HCT116 (cell line): ENCODE data around the gene CREB3. TPM values are rescaled to one million over a fixed set of nuclear protein-coding genes. Genes with fewer than 3 reads are reported as not detected.

ENCODE experiments used
- ATAC-seq: fragments of 200-7000 bp; cut with Tn5 transposase; 2 replicates; pipeline ENCODE4 v1.9.1; 2020; ENCODE audit warnings: mild to moderate bottlenecking, moderate library complexity
- BruUV-seq: library from RNA; stranded (reverse); fragments of 400-500 nt; replicated peaks from 2 replicates; lab custom pipeline; 2021; lab: Mats Ljungman, UMichigan
- CTCF ChIA-PET: fragments of 300-600 bp; sonication (Branson Sonifier 250); formaldehyde crosslinking; loops from one replicate; lab custom pipeline; 2021; ENCODE audit warnings: antibody characterized with exemption; lab: Charles Lee
- POLR2A ChIA-PET: fragments of 300-600, 350-600 bp; sonication (Branson Sonifier 250); formaldehyde crosslinking; loops from one replicate; lab custom pipeline; 2021; ENCODE audit warnings: antibody characterized with exemption; lab: Charles Lee
- RAD21 ChIA-PET, 2 experiments: fragments of 300-600 bp; sonication (Branson Sonifier 250); formaldehyde crosslinking; loops; one replicate each; lab custom pipeline; 2023; ENCODE audit warnings: low total read pairs in 2 of 2; ENCODE audit not compliant: uncharacterized antibody in 2 of 2, unreplicated experiment in 2 of 2, low non-redundant PET in 1 of 2; lab: Charles Lee
- DNase-seq: peaks from one replicate; pipeline ENCODE4 v3.0.0-alpha.2; 2010; ENCODE audit warnings: low read depth, low spot score
- H2AFZ ChIP-seq: fragments of 200-600 bp; shearing (Covaris generic), sonication (generic); 2 replicates; pipeline ENCODE4 v1.6.1; 2017; ENCODE audit warnings: low read depth, mixed run types, mixed read lengths, antibody characterized with exemption, low read length; ENCODE audit not compliant: poor library complexity, severe bottlenecking
- H3K27ac ChIP-seq: 2 replicates; pipeline ENCODE4 v1.5.1; 2012; ENCODE audit warnings: low read depth, low read length
- H3K27me3 ChIP-seq: fragments of 200-600 bp; sonication (generic); 2 replicates; pipeline ENCODE4 v1.6.1; 2016; ENCODE audit warnings: mixed run types, low read length, mixed read lengths; ENCODE audit not compliant: insufficient read depth
- H3K36me3 ChIP-seq, 2 experiments: fragments of 200-500 bp in 1 of 2; fragments of 200-600 bp in 1 of 2; sonication (Bioruptor generic) in 1 of 2; sonication (generic) in 1 of 2; 2 replicates each; pipeline versions ENCODE4 v1.5.1 to v1.6.1; 2014 to 2016; ENCODE audit warnings: low read length in 2 of 2, inconsistent platforms in 1 of 2, mixed read lengths in 1 of 2, mixed run types in 1 of 2; ENCODE audit not compliant: insufficient read depth in 2 of 2, control insufficient read depth in 1 of 2
- H3K4me1 ChIP-seq, 2 experiments: fragments of 200-600 bp in 1 of 2; sonication (generic) in 1 of 2; 2 replicates each; pipeline versions ENCODE4 v1.5.1 to v1.6.1; 2012 to 2017; ENCODE audit warnings: low read length in 2 of 2, inconsistent platforms in 1 of 2, mild to moderate bottlenecking in 1 of 2, mixed read lengths in 1 of 2, mixed run types in 1 of 2, moderate library complexity in 1 of 2; ENCODE audit not compliant: insufficient read depth in 2 of 2, control insufficient read depth in 1 of 2
- H3K4me2 ChIP-seq: fragments of 200-600 bp; sonication (generic); 2 replicates; pipeline ENCODE4 v1.6.1; 2017; ENCODE audit warnings: mixed run types, low read length, mixed read lengths
- H3K4me3 ChIP-seq, 2 experiments: fragments of 200-600 bp in 1 of 2; sonication (generic) in 1 of 2; replicated peaks in 1 of 2; 2 replicates each; pipeline ENCODE4 v1.5.1; 2011 to 2016; ENCODE audit warnings: low read length in 2 of 2, control low read depth in 1 of 2, low read depth in 1 of 2, mild to moderate bottlenecking in 1 of 2, mixed read lengths in 1 of 2, mixed run types in 1 of 2
- H3K79me2 ChIP-seq: fragments of 200-600 bp; sonication (generic); 2 replicates; pipeline ENCODE4 v1.6.1; 2017; ENCODE audit warnings: mild to moderate bottlenecking, mixed run types, low read length, moderate library complexity, mixed read lengths; ENCODE audit not compliant: insufficient read depth
- H3K9ac ChIP-seq: fragments of 200-600 bp; sonication (generic); 2 replicates; pipeline ENCODE4 v1.6.1; 2016; ENCODE audit warnings: low read length, mixed read lengths
- H3K9me2 ChIP-seq: fragments of 200-600 bp; sonication (generic), shearing (Covaris generic); 2 replicates; pipeline ENCODE4 v1.6.1; 2017; ENCODE audit warnings: mixed run types, mild to moderate bottlenecking, moderate library complexity; ENCODE audit not compliant: insufficient read depth
- H3K9me3 ChIP-seq, 2 experiments: fragments of 200-500 bp in 1 of 2; fragments of 200-600 bp in 1 of 2; sonication (Bioruptor generic) in 1 of 2; sonication (generic) in 1 of 2; 2 replicates each; pipeline ENCODE4 v1.6.1; 2014 to 2017; ENCODE audit warnings: low read length in 2 of 2, mixed read lengths in 2 of 2, inconsistent platforms in 1 of 2, low read depth in 1 of 2, mild to moderate bottlenecking in 1 of 2, mixed run types in 1 of 2, moderate library complexity in 1 of 2; ENCODE audit not compliant: control insufficient read depth in 1 of 2, insufficient read depth in 1 of 2
- H4K20me1 ChIP-seq: fragments of 200-600 bp; sonication (generic), shearing (Covaris generic); 2 replicates; pipeline ENCODE4 v1.6.1; 2017; ENCODE audit warnings: mixed run types, mild to moderate bottlenecking, moderate library complexity; ENCODE audit not compliant: insufficient read depth
- ATF3 ChIP-seq: IDR thresholded peaks from 2 replicates; pipeline ENCODE4 v1.6.1; 2012
- EGR1 ChIP-seq: IDR thresholded peaks from 2 replicates; pipeline ENCODE4 v1.6.1; 2012; ENCODE audit warnings: low read depth
- EZH2 ChIP-seq: fragments of 200-600 bp; sonication (generic); IDR thresholded peaks from 2 replicates; pipeline ENCODE4 v1.6.1; 2017; ENCODE audit warnings: antibody characterized with exemption, mixed run types
- EZH2phosphoT487 ChIP-seq: fragments of 200-600 bp; IDR thresholded peaks from 2 replicates; pipeline ENCODE4 v1.6.1; 2018; ENCODE audit warnings: antibody characterized with exemption, borderline replicate concordance
- POLR2AphosphoS5 ChIP-seq: IDR thresholded peaks from 2 replicates; pipeline ENCODE4 v1.6.1; 2011; ENCODE audit warnings: mild to moderate bottlenecking, low read depth, low read length, moderate library complexity
- RAD21 ChIP-seq: IDR thresholded peaks from 2 replicates; pipeline ENCODE4 v1.6.1; 2012; ENCODE audit warnings: low read depth, mild to moderate bottlenecking
- SIN3A ChIP-seq: IDR thresholded peaks from 2 replicates; pipeline ENCODE4 v1.6.1; 2012; ENCODE audit warnings: low read depth
- ZFX ChIP-seq: fragments of 450-650 bp; IDR thresholded peaks from 2 replicates; pipeline ENCODE4 v1.6.1; 2017
- intact Hi-C: fragments of 100-400 bp; cut with micrococcal nuclease; formaldehyde crosslinking; loops from 2 replicates; pipeline ENCODE4 v1.10.0; 2022
- microRNA-seq: library from miRNA; unstranded; fragments of <30 nt; microRNA quantifications from one replicate; pipeline ENCODE4, GENCODE V29; 2016; ENCODE audit warnings: borderline number of aligned reads
- total RNA-seq: library from RNA; stranded (reverse); gene quantifications from one replicate; pipeline ENCODE4 v1.2.1, GENCODE V29; 2021; ENCODE audit not compliant: unreplicated experiment
- TF ChIP-seq, protein P1 (sequence below): IDR thresholded peaks from 2 replicates; pipeline ENCODE4 v1.6.1; 2012; ENCODE audit warnings: low read depth

The CREB3 gene
- total RNA-seq, 1 experiment from 2014 or later, result 22.3 TPM

- no peaks in the 10 kb centered on the region for H4K20me1 ChIP-seq
- no peaks in the 10 kb centered on the region for H3K27me3 ChIP-seq
- H3K79me2 ChIP-seq, result no peaks in the 10 kb centered on the region
- no peak overlapping the region for H3K4me3 ChIP-seq
- H3K4me1 ChIP-seq, result no peaks in the 10 kb centered on the region
- BruUV-seq, result no TSS peak
- CTCF ChIA-PET, result no interaction called here
- RAD21 ChIA-PET, result no interaction called here
- intact Hi-C loops, result no loop called here
- H2AFZ ChIP-seq, result no peak overlapping the region
- no peak overlapping the region for H3K4me2 ChIP-seq
- H3K36me3 ChIP-seq, result no peaks in the 10 kb centered on the region
- TF ChIP-seq RAD21 (no peak), EGR1 (0 out of 2 replicates have a peak, but pooled peaks have one; percentile 13), EZH2 (no peak), POLR2AphosphoS5 (no peak), ATF3 (no peak), SIN3A (no peak), EZH2phosphoT487 (no peak), ZFX (no peak)
- TF ChIP-seq, protein P1, sequence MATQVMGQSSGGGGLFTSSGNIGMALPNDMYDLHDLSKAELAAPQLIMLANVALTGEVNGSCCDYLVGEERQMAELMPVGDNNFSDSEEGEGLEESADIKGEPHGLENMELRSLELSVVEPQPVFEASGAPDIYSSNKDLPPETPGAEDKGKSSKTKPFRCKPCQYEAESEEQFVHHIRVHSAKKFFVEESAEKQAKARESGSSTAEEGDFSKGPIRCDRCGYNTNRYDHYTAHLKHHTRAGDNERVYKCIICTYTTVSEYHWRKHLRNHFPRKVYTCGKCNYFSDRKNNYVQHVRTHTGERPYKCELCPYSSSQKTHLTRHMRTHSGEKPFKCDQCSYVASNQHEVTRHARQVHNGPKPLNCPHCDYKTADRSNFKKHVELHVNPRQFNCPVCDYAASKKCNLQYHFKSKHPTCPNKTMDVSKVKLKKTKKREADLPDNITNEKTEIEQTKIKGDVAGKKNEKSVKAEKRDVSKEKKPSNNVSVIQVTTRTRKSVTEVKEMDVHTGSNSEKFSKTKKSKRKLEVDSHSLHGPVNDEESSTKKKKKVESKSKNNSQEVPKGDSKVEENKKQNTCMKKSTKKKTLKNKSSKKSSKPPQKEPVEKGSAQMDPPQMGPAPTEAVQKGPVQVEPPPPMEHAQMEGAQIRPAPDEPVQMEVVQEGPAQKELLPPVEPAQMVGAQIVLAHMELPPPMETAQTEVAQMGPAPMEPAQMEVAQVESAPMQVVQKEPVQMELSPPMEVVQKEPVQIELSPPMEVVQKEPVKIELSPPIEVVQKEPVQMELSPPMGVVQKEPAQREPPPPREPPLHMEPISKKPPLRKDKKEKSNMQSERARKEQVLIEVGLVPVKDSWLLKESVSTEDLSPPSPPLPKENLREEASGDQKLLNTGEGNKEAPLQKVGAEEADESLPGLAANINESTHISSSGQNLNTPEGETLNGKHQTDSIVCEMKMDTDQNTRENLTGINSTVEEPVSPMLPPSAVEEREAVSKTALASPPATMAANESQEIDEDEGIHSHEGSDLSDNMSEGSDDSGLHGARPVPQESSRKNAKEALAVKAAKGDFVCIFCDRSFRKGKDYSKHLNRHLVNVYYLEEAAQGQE, result no peak
- no peaks in the 10 kb centered on the region for H3K9me2 ChIP-seq
- POLR2A ChIA-PET, result no interaction called here
- ATAC-seq, result no peak
- H3K9ac ChIP-seq, result no peak overlapping the region
- H3K9me3 ChIP-seq, result no peaks in the 10 kb centered on the region
- no peak overlapping the region for H3K27ac ChIP-seq
- DNase-seq, result no peak
These were observed 51.0 kb downstream of the CREB3 start for GRCh38 chr9:35783418-35783817.

Small RNAs within 50 kb of the gene (microRNA-seq; reads per million reads assigned to microRNA genes)
- gene MIR6852 (not detected), gene MIR6853 (not detected)

Other genes starting within 250 kb of the CREB3 start
- 11.6 TPM for gene RUSC2, start 242.6 kb upstream of the CREB3 start, total RNA-seq
- gene TESK1, start 127.4 kb upstream of the CREB3 start, total RNA-seq, result 26.6 TPM
- gene CD72, start 114.3 kb upstream of the CREB3 start, total RNA-seq, result 1.6 TPM
- not detected for gene SIT1, start 81.7 kb upstream of the CREB3 start, total RNA-seq
- gene RMRP, start 74.6 kb upstream of the CREB3 start, total RNA-seq, result 30,969 TPM
- 11.1 TPM for gene CCDC107, start 74.4 kb upstream of the CREB3 start, total RNA-seq
- gene ARHGEF39, start 67.5 kb upstream of the CREB3 start, total RNA-seq, result 29.8 TPM
- 8.5 TPM for gene CA9, start 58.7 kb upstream of the CREB3 start, total RNA-seq
- gene TPM2, start 42.7 kb upstream of the CREB3 start, total RNA-seq, result 278 TPM
- gene TLN1, start 471 bp upstream of the CREB3 start, total RNA-seq, result 144 TPM
- 63.6 TPM for gene GBA2, start 16.6 kb downstream of the CREB3 start, total RNA-seq
- 32.6 TPM for gene RGP1, start 16.6 kb downstream of the CREB3 start, total RNA-seq
- 1.2 TPM for gene MSMP, start 21.6 kb downstream of the CREB3 start, total RNA-seq
- gene NPR2, start 58.9 kb downstream of the CREB3 start, total RNA-seq, result 18.8 TPM
- gene SPAG8, start 79.6 kb downstream of the CREB3 start, total RNA-seq, result 0.39 TPM
- 49.0 TPM for gene HINT2, start 82.4 kb downstream of the CREB3 start, total RNA-seq
- gene FAM221B, start 96.1 kb downstream of the CREB3 start, total RNA-seq, result not detected
- 7.2 TPM for gene TMEM8B, start 96.6 kb downstream of the CREB3 start, total RNA-seq
- gene OR13J1, start 137.7 kb downstream of the CREB3 start, total RNA-seq, result not detected
- 0.32 TPM for gene HRCT1, start 173.5 kb downstream of the CREB3 start, total RNA-seq
- gene SPAAR, start 176.8 kb downstream of the CREB3 start, total RNA-seq, result not detected
- not detected for gene OR2S2, start 225.5 kb downstream of the CREB3 start, total RNA-seq